ENCODE data around the gene EVL.

Gene EVL

GRCh38 chr14:100102156-100102785, 37.0 kb downstream of the EVL start:
- no peak for TF ChIP-seq CTCF (IDR thresholded peaks at IDR 0.05; ENCODE audit: control insufficient read depth, extremely low read depth, insufficient read depth)
- DNase-seq (ENCODE audit: low read depth), result no peak

GRCh38 chr14:100103250-100104005, 38.2 kb downstream of the EVL start:
- H3K4me3 ChIP-seq (ENCODE audit: low read depth, low read length), result no peak overlapping the region
- no peak for DNase-seq (ENCODE audit: low read depth)

More at GRCh38 chr14:100102156-100102785, 37.0 kb downstream of the EVL start:
- no peak overlapping the region for H3K4me3 ChIP-seq (ENCODE audit: low read depth, low read length)

GRCh38 chr14:100104006-100104352, 38.8 kb downstream of the EVL start:
- H3K4me3 ChIP-seq (ENCODE audit: low read depth, low read length), result no peak overlapping the region
- DNase-seq (ENCODE audit: low read depth), result no peak
- TF ChIP-seq CTCF (IDR thresholded peaks at IDR 0.05; ENCODE audit: control insufficient read depth, extremely low read depth, insufficient read depth), result no peak

More at GRCh38 chr14:100103250-100104005, 38.2 kb downstream of the EVL start:
- TF ChIP-seq CTCF (IDR thresholded peaks at IDR 0.05; ENCODE audit: control insufficient read depth, extremely low read depth, insufficient read depth), result no peak

- H3K4me3 ChIP-seq (ENCODE audit: low read depth, low read length), result no peak overlapping the region
- 0 out of 2 replicates have a peak, but pooled peaks have one; percentile 16 for TF ChIP-seq CTCF (IDR thresholded peaks at IDR 0.05; ENCODE audit: control insufficient read depth, extremely low read depth, insufficient read depth)
- peak; percentile 70 for DNase-seq (ENCODE audit: low read depth)
These were observed 39.5 kb downstream of the EVL start for GRCh38 chr14:100104523-100105300.

- no peak overlapping the region for H3K4me3 ChIP-seq (ENCODE audit: low read depth, low read length)
- DNase-seq (ENCODE audit: low read depth), result no peak
- no peak for TF ChIP-seq CTCF (IDR thresholded peaks at IDR 0.05; ENCODE audit: control insufficient read depth, extremely low read depth, insufficient read depth)
These were observed 40.3 kb downstream of the EVL start for GRCh38 chr14:100105357-100106169.

Measured in LNCaP clone FGC (cell line).